ENCODE results near the gene DHX8.

- TF ChIP-seq, protein P1, sequence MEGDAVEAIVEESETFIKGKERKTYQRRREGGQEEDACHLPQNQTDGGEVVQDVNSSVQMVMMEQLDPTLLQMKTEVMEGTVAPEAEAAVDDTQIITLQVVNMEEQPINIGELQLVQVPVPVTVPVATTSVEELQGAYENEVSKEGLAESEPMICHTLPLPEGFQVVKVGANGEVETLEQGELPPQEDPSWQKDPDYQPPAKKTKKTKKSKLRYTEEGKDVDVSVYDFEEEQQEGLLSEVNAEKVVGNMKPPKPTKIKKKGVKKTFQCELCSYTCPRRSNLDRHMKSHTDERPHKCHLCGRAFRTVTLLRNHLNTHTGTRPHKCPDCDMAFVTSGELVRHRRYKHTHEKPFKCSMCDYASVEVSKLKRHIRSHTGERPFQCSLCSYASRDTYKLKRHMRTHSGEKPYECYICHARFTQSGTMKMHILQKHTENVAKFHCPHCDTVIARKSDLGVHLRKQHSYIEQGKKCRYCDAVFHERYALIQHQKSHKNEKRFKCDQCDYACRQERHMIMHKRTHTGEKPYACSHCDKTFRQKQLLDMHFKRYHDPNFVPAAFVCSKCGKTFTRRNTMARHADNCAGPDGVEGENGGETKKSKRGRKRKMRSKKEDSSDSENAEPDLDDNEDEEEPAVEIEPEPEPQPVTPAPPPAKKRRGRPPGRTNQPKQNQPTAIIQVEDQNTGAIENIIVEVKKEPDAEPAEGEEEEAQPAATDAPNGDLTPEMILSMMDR (IDR thresholded peaks at IDR 0.05): no peak
- TF ChIP-seq POLR2A (IDR thresholded peaks at IDR 0.05): no peak
These were observed 61.5 kb downstream of the DHX8 start for GRCh38 chr17:43545383-43545632.
